Gastroesophageal sphincter (tissue), 3 donors: ENCODE results near the gene N4BP2.

ENCODE experiments used
- POLR2A ChIP-seq, 2 donors: fragments of 450-650 bp; IDR thresholded peaks; one replicate each; pipeline ENCODE4 v1.6.1; 2017; ENCODE audit warnings: antibody characterized with exemption in 2 of 2, mild to moderate bottlenecking in 2 of 2, moderate library complexity in 1 of 2
- POLR2AphosphoS5 ChIP-seq: sonication (generic); formaldehyde crosslinking; IDR thresholded peaks from one replicate; pipeline ENCODE4 v1.6.1; 2017; ENCODE audit warnings: antibody characterized with exemption
- TF ChIP-seq, protein P1 (sequence below), 4 experiments: fragments of 200-600 bp in 2 of 4; fragments of 450-650 bp in 2 of 4; sonication (generic) in 1 of 4; IDR thresholded peaks; one replicate each; pipeline ENCODE4 v1.5.1; 2017 to 2019; ENCODE audit warnings: antibody characterized with exemption in 4 of 4, mild to moderate bottlenecking in 2 of 4, moderate library complexity in 2 of 4

DNA sequence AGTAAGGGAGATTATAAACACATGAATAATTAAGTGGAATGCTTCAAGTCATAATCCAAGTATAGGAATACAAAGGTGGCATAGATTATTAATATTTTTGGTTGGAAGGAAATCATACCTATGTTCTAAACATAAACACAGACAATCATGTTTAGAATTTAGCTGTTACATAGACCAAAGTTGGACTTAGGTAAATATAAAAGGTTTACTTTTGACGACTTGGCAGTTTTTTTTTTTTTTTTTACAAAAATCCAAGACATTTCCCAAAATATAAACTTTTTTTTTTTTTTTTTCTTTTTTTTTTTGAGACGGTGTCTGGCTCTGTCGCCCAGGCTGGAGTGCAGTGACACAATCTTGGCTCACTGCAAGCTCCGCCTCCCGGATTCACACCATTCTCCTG lies 3.5 kb upstream of the N4BP2 start:
- TF ChIP-seq, protein P1, sequence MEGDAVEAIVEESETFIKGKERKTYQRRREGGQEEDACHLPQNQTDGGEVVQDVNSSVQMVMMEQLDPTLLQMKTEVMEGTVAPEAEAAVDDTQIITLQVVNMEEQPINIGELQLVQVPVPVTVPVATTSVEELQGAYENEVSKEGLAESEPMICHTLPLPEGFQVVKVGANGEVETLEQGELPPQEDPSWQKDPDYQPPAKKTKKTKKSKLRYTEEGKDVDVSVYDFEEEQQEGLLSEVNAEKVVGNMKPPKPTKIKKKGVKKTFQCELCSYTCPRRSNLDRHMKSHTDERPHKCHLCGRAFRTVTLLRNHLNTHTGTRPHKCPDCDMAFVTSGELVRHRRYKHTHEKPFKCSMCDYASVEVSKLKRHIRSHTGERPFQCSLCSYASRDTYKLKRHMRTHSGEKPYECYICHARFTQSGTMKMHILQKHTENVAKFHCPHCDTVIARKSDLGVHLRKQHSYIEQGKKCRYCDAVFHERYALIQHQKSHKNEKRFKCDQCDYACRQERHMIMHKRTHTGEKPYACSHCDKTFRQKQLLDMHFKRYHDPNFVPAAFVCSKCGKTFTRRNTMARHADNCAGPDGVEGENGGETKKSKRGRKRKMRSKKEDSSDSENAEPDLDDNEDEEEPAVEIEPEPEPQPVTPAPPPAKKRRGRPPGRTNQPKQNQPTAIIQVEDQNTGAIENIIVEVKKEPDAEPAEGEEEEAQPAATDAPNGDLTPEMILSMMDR (IDR thresholded peaks at IDR 0.05): no peak
- TF ChIP-seq POLR2A (IDR thresholded peaks at IDR 0.05) (no peak), POLR2AphosphoS5 (no peak)
